C4-2B (cell line): ENCODE results near the gene VAMP1.

Experiments used
- CTCF ChIP-seq: fragments of 450-650 bp; conservative IDR thresholded peaks from 2 replicates; pipeline ENCODE4 v1.5.1; 2017; ENCODE audit warnings: mild to moderate bottlenecking
- ZFX ChIP-seq: fragments of 450-650 bp; IDR thresholded peaks from 2 replicates; pipeline ENCODE4 v1.6.1; 2017

DNA sequence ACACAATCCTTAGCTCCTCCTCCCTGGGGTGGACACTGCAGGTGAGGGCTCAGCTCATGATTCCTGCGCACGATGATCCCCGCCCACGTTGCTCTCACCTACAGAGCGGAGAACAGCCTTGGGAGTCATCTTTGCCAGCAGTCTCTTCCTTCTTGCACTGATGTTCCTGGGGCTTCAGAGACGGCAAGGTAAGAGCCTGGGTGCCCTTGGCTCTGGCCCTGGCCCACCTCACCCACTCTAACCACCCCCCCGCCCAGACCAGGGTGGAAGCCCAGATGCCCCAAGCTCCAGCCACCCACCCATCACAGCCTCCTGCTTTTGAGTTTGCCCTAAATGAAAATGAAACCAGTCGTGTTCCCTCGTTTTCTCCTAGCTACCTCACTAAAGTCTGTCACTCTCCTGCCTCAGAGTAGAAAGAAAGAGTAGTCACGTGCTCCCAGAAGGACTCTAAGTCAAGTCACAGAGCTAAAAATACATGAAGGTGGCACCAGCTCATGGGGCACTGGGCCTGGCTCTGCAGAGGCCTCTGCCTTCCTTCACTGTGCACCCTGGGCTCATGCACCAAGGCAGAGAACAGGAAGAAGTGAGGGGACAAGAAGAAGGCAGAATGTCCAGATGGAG, 9.6 kb downstream of the VAMP1 start:
- TF ChIP-seq CTCF = no peak
- no peak for TF ChIP-seq ZFX
